GM21367 (cell line): Measurements from ENCODE around the gene ANKRD29.
"Not testable (repeated sequence)": the region's sequence is repeated elsewhere in the genome, so short reads cannot be mapped to it uniquely, and the experiment has no call there.

Experiments
- ATAC-seq: cut with Tn5 transposase; IDR thresholded peaks from one replicate; pipeline ENCODE4 v1.9.1; 2021; ENCODE audit not compliant: unreplicated experiment

Gene ANKRD29

DNA sequence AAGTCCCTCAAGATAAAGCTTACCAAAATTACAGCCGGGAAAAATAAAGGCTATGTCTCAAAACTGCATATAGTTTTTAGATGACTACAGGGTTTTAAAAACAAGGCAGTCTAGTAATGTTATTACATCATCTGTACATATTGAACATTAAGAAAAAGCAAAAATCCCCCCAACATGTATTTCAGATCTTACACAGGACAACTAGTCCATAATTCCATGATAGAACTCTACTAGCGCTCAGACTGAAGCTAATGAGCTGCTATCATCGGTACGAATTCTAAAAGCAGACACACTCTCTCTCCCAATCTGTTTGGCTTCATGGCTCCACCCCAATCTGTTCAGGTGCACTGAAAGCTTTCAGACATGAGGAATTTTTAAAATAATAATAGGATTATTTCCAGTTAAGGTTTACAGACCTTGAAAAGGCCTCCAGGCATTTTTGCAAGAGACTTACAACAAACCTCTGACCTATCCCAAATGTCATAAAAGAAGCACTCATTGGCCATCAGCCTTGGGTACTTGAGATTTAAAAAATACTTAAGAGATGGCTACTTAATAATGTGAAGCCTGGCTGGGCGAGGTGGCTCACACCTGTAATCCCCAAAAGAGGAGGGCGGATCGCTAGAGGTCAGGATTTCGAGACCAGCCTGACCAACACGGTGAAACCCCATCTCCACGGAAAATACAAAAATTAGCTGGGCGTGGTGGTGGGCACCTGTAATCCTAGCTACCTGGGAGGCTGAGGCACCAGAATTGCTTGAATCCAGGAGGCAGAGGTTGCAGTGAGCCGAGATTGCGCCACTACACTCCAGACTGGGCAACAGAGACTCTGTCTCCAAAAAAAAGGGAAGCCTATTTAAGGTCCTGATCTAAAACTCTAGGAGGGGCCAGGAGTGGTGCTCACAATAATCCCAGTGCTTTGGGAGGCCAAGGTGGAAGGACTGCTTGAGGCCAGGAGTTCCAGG, 78.4 kb downstream of the ANKRD29 start:
- ATAC-seq: no peak

DNA sequence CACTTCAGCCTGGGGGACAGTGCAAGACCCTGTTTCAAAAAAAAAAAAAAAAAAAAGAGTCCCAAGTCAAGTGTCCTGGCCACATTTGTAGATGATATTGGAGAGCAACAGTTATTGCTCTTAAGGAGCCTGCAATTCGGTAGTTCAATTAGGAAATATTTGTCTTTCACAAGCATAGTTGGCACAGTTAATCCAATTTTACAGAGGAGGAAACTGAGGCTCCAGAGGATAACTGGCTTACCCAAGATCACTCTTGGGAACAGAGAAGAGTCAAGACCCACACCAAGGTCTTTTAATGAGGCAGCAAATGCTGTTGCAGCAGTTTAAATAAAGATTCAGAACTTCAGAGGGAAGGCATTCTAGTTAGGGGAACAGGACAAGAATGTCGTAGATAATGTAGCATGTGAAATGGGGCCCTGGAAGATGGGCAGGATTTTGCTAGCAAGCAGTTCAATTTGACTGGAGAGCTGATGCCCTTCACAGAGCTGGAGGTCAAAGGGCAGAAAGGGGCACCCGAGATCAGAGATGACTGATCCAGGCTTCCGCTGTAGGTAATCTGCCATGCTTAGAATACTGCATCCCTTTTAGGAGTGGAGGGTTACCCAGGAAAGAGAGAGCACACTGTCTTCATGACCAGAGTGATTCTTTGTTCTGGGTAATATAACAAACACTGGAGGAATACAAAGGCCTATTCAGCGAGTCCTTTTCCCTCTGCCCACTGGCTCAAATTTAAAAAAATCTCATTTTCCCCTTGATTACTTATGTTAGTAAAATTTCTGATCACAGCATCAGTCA, 79.4 kb downstream of the ANKRD29 start:
- ATAC-seq: no peak

DNA sequence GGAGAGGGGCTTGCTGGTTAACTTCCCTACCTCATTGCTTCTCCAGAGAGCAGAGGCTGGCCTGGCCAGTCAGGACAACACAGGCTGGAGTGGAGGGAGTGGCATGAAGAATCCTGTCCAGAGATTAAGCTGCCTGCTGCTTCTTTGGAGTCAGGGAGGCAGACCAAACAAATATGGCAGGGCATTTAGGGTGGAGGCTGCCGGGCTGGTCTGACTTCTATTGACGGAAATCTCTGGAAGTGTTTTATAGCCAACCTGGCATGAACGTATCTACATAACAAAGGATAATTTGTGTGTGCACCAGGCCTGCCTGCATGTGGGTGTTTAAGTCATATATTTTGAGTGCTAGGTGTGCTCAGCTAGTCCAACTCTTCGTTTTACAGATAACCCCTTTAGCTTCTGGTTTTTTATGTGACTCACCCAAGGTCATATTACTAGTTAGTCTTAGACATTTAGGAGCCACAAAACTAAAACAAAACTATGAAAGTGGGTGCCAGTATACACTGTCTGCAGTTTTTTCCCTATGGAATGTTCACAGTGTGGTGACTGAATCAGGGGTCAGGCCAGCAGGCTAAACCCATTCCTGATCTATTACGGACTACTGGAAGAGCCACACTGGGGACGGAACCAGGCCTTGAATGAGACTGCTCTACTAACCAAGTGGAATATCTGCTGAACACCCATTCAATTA, 81.9 kb downstream of the ANKRD29 start:
- ATAC-seq: no peak

DNA sequence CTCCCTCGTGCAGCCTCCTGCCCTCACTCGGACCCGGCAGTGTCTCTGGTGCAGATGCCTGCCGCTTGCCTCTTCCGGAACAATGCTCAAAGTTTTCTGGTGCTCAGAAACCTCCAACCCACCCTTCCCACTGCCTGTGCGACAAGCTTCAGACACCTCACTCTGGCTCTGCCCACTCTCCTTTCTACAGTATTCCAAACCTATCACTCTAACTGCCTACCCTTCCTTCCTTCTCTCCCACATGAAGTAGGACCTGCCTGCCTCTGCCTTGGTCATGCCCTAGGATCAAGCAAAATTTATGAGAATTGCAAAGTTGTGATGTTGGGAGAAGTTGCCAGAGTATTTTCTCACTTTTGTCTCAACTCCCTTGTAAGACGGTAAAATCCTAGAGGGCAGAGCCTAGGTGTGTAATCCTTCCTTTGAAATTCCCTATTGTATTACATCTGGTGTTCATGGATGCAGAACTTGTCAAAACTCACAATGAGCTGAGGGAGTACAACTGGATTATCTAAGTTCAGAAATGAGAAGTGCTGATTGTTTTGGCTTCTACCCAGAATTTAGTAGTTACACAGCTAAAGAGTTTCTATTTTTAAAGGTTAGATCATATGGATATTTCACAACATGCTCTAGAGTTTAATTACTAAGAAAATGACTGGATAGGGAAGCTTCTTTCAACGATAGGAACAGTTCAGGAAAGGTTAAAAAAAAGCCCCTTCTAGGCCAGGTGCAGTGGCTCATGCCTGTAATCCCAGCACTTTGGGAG, 83.6 kb downstream of the ANKRD29 start:
- no peak for ATAC-seq

DNA sequence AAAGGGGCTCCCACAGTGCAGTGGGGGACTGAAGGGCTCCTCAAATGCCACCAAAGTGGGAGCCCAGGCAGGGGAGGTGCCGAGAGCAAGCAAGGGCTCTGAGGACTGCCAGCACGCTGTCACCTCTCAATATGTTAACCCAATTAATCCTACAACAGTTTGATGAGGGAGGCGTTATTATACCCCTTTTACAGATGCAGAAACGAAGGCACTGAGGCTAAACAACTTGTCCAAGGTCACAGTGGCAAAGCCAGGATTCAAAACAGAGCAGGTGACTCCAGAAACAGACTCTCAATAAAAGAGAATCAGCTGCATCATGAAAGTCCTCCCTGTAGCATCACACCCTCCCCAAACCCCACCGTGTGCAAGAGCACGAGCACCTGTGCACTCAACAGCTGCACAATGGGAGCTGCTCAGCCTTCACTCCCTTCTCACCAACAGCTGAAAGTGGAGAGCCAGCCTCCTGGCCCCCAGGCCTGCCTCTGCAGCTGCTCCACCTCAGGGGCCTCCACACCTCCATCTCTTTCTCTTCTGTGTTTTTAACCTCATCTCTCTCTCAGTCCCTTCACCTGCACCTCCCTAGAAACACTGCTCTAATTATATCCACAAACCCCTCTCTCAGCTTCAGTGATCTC, 84.5 kb downstream of the ANKRD29 start:
- ATAC-seq: no peak

DNA sequence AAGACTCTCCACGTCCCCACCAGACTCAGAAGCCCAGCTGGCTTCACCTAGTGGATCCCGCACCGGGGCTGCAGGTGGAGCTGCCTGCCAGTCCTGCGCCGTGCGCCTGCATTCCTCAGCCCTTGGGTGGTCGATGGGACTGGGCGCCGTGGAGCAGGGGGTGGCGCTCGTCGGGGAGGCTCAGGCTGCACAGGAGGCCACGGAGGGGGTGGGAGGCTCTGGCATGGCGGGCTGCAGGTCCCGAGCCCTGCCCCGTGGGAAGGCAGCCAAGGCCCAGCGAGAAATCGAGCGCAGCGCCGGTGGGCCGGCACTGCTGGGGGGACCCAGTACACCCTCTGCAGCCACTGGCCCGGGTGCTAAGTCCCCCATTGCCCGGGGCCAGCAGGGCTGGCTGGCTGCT, 85.2 kb downstream of the ANKRD29 start:
- not testable (repeated sequence) for ATAC-seq

DNA sequence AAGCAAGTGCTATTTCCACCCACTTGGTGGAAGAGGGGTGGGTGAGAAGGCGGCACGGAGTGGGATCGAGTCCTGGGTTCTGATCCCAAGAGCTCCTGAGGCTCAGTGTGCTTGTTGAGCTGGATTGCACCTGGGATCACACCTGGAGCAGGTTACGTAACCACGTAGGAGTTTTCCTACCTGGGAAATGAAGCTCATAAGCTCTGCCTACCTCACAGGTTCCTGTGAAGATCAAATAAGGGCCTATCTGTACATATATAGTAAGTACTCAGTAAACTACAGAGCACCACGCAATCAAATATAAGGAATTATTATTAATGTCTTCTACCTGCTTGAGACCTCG, 87.4 kb downstream of the ANKRD29 start:
- ATAC-seq: no peak

DNA sequence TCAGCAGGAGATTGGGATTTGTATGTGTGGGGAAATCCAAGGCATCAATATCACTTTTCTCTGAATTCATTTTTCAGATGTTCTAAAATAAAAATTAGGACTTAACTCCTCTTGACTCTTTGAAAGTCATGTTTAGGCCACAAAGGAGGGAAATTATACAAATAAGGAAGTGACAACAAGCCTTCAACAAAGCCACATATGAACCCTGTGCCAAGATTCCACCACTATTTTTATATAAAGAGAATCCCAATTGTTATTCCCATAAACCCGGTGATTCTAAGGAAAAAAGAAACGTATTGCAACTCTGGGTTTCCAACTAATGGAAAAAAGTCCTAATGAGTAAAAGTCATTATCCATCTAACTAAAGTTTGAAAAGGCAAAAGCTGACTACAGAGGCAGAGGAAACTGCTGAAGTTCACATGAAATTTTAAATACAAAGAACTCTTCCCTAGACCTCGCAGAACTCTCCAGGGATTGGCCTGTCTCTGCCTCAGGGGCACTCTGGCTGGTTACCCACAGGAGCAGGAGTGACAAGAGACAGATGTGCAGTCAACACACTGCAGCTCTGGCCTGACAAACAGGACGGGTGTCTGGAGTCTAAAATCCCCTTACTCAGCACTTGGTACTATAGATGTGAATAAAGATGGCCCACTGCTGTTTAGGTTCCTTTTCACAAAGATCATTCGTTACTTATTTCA, 88.0 kb downstream of the ANKRD29 start:
- no peak for ATAC-seq

DNA sequence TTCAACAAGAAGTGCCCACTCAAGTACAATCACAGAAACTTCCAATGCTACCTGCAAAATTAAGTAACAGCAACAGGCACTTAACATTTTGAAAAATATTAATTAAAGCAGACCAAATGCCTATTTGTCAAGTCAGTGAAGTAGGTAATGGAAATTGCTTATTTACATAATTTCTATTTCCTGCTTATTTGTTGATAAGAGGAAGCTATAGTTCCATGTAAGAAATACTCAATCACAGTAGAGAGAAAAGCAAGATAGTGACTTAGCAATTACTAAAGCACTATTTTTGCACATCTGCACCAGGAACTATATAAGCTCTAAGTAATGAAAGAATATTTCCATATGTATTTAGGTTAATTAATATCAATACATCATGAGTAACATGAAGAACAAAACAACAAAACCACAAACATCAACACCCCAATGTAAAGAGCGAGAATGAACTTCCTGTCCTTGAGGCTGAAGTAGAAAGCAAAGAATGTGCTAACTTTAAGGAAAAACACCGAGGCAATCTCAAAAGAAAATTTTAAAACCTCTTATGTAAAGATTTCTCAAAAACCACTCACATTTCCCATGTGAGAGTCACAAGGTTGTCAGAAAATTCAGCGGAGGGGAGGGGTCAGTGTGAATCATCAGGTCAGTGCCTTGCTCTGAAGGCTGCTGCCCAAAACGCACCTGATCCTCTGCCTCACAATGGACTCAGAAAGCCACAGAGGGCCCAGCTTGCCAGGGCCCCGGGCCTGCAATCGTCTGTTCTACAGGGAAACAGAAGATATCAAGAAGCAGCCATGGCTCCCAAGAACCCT, 88.9 kb downstream of the ANKRD29 start:
- no peak for ATAC-seq

DNA sequence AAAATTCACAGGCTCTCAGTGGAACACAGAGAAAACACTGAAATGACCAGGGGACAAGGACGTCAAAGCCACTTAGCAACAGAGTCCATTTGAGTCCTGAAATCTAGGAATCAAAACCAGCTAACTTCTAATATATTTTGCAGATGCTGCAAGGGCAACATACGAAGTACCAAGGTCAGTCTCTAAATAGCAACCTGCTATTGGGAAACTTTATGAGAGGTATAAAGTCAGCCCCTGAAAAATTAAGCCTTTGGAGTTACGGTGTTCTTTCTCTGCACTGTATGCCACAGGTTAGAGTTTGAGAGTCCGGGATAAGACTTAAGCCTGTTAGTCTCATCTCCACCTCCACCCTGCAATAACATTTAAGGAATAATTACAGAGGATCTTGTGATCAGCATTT, 89.7 kb downstream of the ANKRD29 start:
- no peak for ATAC-seq

DNA sequence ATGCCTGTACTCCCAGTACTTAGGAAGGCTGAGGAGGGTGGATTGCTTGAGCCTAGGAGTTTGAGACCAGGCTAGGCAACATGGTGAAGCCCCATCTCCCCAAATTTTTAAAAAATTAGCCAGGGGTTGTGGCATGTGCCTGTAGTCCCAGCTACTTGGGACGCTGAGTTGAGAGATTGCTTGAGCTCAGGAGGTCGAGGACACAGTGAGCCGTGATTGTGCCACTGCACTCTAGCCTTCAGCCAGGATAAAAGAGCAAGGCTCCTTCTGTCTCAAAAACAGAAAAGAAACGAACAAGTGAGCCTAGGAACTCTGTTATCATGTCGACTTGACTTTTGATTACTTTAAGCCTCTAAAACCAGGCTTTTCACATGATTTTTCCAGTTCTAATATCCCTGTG, 90.1 kb downstream of the ANKRD29 start:
- ATAC-seq: no peak

DNA sequence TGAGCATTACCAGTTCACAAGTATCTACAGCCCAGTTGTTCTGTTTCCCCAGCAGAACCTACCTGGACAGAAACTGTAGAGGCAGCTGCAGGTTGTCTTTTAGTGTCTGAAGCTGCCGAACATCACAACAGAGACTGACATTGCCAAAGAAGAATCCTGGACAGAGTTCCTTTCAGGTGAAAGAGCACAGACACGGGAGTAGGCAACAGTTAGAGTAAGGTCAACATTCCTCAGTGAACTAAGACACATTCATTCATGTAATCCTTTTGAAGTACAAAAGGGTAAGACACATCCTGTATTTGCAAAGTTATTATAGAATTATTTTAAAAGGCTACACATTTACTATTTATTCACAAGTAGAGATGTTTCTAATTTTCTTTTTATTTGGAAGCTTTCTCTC, 90.7 kb downstream of the ANKRD29 start:
- no peak for ATAC-seq

DNA sequence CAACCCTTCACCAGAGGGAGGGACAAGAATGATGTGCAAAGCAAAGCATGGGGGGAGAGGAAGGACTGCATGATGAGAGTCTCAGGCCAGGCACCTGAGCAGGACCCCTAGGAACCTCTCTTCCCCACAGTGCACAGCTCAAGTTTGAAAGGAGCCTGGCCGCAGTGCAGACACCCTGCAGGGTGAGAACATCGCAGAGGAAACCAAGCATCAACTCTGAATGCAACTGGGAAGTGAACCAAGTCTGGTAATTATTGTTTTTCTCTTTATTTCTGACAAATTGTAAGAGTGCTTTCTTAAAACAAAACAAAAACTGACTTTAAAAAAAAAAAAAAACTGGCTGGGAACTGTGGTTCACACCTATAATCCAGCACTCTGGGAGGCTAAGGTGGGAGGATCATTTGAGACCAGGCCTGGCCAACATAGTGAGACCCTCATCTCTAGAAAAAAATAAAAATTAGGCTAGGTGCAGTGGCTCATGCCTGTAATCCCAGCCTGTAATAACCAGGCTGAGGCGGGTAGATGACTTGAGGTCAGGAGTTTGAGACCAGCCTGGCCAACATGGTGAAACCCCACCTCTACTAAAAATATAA, 91.7 kb downstream of the ANKRD29 start:
- no peak for ATAC-seq

DNA sequence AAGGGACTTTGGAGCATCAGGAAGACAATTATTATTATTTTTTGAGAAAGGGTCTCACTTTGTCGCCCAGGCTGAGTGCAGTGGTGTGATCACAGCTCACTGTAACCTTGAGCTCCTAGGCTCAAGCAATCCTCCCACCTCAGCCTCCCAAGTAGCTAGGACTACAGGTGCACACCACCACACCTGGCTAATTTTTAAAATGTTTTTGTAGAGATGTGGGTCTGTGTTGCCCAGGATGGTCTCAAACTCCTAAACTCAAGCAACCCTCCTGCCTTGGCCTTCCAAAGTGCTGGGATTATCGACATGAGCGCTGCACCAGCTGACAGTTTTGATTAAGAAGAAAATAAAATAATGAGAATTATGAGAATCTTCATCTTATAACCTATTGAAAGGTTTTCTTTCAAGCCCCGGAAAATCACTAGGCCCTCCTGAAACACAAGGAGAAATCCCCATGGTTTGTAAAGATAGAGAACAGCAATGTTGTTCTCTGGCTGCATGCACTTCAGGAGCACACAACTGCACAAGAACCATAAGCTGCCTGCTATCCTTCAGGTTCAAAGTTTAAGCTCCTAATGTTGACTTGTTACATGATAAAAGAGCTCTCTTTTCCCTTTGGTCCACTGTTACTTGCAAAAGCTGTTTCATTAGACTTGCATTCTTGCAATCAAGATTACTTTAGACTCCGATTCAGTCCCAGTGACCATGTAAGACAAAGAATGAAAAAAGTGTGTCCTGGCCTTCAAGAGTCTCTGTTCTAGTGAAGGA, 93.2 kb downstream of the ANKRD29 start:
- no peak for ATAC-seq

DNA sequence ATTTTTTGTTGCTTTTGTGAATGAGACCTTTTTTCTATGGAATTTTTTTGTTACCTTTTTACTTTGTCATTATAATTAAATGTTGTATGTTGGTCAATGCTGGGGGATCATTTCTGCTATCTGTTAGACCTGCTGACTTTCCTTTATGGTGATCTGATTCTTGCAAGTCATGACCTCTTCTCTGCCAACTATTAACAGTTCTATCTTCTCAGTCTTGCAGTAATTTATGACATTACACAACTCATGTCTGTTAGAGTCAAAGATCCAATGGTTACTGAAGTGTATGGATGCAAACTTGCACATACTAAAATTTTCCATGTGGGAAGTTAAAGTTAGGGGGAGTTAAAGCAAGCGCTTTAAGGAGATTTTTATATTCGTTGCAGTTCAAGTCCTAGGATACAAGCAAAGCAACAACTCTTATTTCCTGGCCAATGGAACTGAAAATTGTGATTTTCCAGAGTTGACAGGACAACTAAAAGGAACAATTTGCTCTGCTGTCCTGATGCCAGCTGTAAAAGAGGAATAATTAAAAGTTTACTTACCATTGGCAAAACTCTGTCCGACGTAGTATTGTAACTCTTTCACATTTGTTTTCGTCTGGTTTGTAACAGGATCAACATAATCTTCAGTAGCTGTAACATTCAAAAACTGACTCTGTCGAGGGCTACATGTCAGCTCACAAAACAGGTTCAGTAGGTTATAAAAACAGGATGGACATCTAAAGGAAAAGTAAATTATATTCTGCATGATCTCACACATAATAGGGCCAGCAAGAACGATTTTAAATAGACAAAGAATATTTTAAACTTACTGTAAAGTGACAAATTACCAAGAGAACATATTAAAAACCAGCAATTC, 94.2 kb downstream of the ANKRD29 start:
- no peak for ATAC-seq

DNA sequence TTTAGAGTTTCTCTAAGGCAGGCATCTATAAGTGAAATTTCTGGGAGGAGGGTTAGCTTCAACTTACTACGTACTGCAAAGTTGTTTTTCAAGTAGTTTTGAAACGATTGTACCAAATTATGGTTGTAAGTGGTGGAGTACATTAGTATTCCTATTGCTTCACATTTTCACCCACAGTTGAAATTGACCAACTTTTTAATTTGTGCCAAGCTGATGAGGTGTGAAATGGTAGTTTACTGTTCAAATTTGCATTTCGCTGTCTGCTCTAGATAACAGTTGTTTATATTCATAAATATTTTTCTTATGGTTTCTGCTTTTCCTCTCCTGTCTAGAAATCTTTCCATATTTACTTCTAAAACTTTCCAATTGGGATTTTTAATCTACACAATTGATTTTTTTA, 95.0 kb downstream of the ANKRD29 start:
- ATAC-seq: no peak
